Gastroesophageal sphincter (tissue), 4 donors: ENCODE measurements around the gene TPPP. TPM values are rescaled to one million over a fixed set of nuclear protein-coding genes. Genes with fewer than 3 reads are reported as not detected.
"Not testable (repeated sequence)": the region's sequence is repeated elsewhere in the genome, so short reads cannot be mapped to it uniquely, and the experiment has no call there.

Experiments
- ATAC-seq: fragments of 150-250 bp; one replicate; pipeline ENCODE4 v1.9.1; 2016; ENCODE audit warnings: mild to moderate bottlenecking, moderate library complexity
- H3K27ac ChIP-seq, 4 donors: fragments of 200-600 bp; sonication (generic) in 3 of 4; 1 replicate in 3 of 4; 2 replicates in 1 of 4; pipeline ENCODE4 v1.5.1; 2016 to 2019
- H3K27me3 ChIP-seq: fragments of 200-600 bp; sonication (generic); one replicate; pipeline ENCODE4 v1.5.1; 2019
- H3K36me3 ChIP-seq, 2 donors: fragments of 200-600 bp; sonication (generic); one replicate each; pipeline ENCODE4 v1.5.1; 2019; ENCODE audit warnings: control low read depth in 1 of 2
- H3K4me1 ChIP-seq, 3 donors: fragments of 200-600 bp; sonication (generic); 1 replicate in 2 of 3; 2 replicates in 1 of 3; pipeline ENCODE4 v1.5.1; 2016 to 2019; ENCODE audit warnings: control low read depth in 2 of 3
- H3K4me3 ChIP-seq, 2 donors: fragments of 200-600 bp; sonication (generic); one replicate each; pipeline ENCODE4 v1.5.1; 2019; ENCODE audit warnings: mild to moderate bottlenecking in 1 of 2, moderate library complexity in 1 of 2
- H3K9me3 ChIP-seq, 3 donors: fragments of 200-600 bp; sonication (generic); one replicate each; pipeline ENCODE4 v1.5.1; 2017 to 2019; ENCODE audit warnings: control low read depth in 2 of 3
- EP300 ChIP-seq: sonication (generic); formaldehyde crosslinking; IDR thresholded peaks from one replicate; pipeline ENCODE4 v1.6.1; 2017; ENCODE audit warnings: antibody characterized with exemption, mild to moderate bottlenecking
- POLR2A ChIP-seq, 2 donors: fragments of 450-650 bp; IDR thresholded peaks; one replicate each; pipeline ENCODE4 v1.6.1; 2017; ENCODE audit warnings: antibody characterized with exemption in 2 of 2, mild to moderate bottlenecking in 2 of 2, moderate library complexity in 1 of 2
- POLR2AphosphoS5 ChIP-seq: sonication (generic); formaldehyde crosslinking; IDR thresholded peaks from one replicate; pipeline ENCODE4 v1.6.1; 2017; ENCODE audit warnings: antibody characterized with exemption
- WGBS, 2 donors: methylation state at CpG; one replicate each; pipeline ENCODE4 v1.1.5; 2018; ENCODE audit warnings: low coverage in 1 of 2; 5-methylcytosine and 5-hydroxymethylcytosine counted together
- total RNA-seq, 4 donors: library from RNA; depleted of rRNA; stranded (reverse); fragments of >200 nt; gene quantifications; one replicate each; pipeline ENCODE4 v1.1.0, GENCODE V29; 2016
- TF ChIP-seq, protein P1 (sequence below), 4 experiments: fragments of 200-600 bp in 2 of 4; fragments of 450-650 bp in 2 of 4; sonication (generic) in 1 of 4; IDR thresholded peaks; one replicate each; pipeline ENCODE4 v1.5.1; 2017 to 2019; ENCODE audit warnings: antibody characterized with exemption in 4 of 4, mild to moderate bottlenecking in 2 of 4, moderate library complexity in 2 of 4

Gene TPPP
- total RNA-seq, 4 donors from 2014 or later = 13.3 to 42.8 (median 32.0) TPM

DNA sequence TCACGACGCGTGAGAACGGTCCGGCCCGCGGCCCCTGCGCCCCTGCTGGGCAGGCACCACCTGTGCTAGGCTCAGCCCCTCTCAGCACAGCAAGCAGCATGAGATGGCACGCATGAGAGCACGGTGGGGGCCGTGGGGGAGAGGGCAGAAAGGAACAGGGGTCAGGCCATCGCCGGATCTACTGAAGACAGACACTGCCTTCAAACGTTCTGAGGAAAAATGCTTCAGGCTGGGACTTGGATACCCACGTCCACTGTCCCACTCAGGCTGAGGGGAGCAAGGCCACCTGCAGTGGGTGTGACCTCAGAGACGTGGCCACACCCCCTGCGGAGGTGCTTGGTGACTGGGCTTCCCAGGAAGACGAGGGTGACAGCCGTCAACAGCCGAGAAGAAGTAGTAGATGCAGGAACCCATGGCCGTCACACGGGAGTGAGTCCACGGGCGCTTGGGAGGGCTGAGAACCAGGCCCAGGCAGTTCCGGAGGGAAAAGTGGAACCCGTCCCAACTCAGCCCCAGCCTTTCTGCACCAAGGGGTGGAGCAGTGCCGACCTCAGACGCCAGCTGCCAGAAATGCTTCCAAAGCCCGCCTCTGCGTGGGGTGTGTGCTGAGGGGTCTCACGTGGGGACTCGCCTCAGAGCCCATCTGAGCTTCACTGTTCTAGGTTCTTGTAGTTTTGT lies 12.9 kb downstream of the TPPP start:
- ATAC-seq, H3K9me3 ChIP-seq, H3K27me3 ChIP-seq, H3K4me3 ChIP-seq, H3K36me3 ChIP-seq: not testable (repeated sequence)
- Histone ChIP-seq H3K4me1 (peaks cover 0 to 85% (median 19%) of the 10 kb centered on the region in 3 donors), H3K27ac (peak overlapping the region in 2 of 4 donors; percentile 72 to 82)
- WGBS, 2 donors = no CpG with 5 or more reads among the region's 32 CpGs

GRCh38 chr5:679166-679895 lies 13.8 kb downstream of the TPPP start:
- ATAC-seq, H3K27me3 ChIP-seq, H3K27ac ChIP-seq, H3K9me3 ChIP-seq, H3K4me3 ChIP-seq, H3K36me3 ChIP-seq: not testable (repeated sequence)
- H3K4me1 ChIP-seq = peaks cover 4 to 85% (median 20%) of the 10 kb centered on the region in 3 donors
- WGBS, 2 donors = no CpG with 5 or more reads among the region's 17 CpGs

DNA sequence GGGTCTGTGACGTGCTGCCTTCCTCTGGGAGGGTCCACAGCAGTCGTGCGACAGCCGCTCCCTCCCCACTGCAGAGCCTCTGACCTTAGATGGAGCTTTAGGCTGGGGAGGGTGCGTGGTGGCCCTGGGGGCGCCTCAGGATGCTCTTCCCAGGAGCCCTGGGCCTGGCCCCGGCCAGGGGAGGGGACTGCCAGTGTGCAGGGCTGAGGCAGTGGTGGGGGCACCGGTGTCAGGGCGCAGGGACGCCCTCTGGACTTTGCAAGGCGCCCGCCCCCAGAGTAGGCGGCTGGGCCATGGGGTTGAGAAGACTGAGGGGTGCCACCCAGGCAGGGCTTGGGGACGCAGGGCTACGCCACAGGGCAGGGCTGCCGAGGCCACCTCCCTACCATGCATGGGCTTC lies 14.6 kb downstream of the TPPP start:
- H3K9me3 ChIP-seq, H3K27ac ChIP-seq, H3K36me3 ChIP-seq, ATAC-seq, H3K4me3 ChIP-seq, H3K27me3 ChIP-seq: not testable (repeated sequence)
- peaks cover 4 to 85% (median 20%) of the 10 kb centered on the region in 3 donors for H3K4me1 ChIP-seq
- WGBS, 2 donors = no CpG with 5 or more reads among the region's 16 CpGs

- Histone ChIP-seq H3K36me3 (peaks cover 0 to 5% of the 10 kb centered on the region in 2 donors), H3K4me1 (peaks cover 8 to 85% (median 26%) of the 10 kb centered on the region in 3 donors), H3K27me3 (no peaks in the 10 kb centered on the region), H3K4me3 (no peak overlapping the region), H3K27ac (no peak overlapping the region), H3K9me3 (no peaks in the 10 kb centered on the region)
- TF ChIP-seq, protein P1, sequence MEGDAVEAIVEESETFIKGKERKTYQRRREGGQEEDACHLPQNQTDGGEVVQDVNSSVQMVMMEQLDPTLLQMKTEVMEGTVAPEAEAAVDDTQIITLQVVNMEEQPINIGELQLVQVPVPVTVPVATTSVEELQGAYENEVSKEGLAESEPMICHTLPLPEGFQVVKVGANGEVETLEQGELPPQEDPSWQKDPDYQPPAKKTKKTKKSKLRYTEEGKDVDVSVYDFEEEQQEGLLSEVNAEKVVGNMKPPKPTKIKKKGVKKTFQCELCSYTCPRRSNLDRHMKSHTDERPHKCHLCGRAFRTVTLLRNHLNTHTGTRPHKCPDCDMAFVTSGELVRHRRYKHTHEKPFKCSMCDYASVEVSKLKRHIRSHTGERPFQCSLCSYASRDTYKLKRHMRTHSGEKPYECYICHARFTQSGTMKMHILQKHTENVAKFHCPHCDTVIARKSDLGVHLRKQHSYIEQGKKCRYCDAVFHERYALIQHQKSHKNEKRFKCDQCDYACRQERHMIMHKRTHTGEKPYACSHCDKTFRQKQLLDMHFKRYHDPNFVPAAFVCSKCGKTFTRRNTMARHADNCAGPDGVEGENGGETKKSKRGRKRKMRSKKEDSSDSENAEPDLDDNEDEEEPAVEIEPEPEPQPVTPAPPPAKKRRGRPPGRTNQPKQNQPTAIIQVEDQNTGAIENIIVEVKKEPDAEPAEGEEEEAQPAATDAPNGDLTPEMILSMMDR (IDR thresholded peaks at IDR 0.05) = no peak
- TF ChIP-seq EP300 = no peak
- TF ChIP-seq POLR2A (IDR thresholded peaks at IDR 0.05) = no peak
- TF ChIP-seq POLR2AphosphoS5 = no peak
- 84 to 87% methylated on average over 4 to 25 of the region's 44 CpGs for WGBS, 2 donors
- ATAC-seq = no peak
Measured at GRCh38 chr5:677131-678101, 15.7 kb downstream of the TPPP start.

DNA sequence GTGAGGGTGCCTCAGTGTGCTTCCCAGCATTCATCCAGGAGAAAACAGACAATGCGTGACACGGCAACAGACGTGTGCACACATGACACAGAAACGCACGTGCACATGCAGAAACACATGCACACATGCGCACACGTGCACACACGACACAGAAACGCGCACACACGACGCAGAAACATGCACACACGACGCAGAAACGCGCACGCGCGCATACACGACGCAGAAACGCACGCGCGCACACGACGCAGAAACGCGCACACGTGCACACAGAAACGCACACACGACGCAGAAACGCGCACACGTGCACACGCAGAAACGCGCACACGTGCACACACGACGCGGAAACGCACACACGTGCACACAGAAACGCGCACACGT lies 16.5 kb downstream of the TPPP start:
- peaks cover 0 to 5% of the 10 kb centered on the region in 2 donors for H3K36me3 ChIP-seq
- no peak overlapping the region for H3K4me3 ChIP-seq
- H3K4me1 ChIP-seq = peaks cover 11 to 86% (median 33%) of the 10 kb centered on the region in 3 donors
- 91 to 94% methylated on average over 38 to 47 of the region's 48 CpGs for WGBS, 2 donors
- no peak for ATAC-seq
- H3K27me3 ChIP-seq = no peaks in the 10 kb centered on the region
- no peak overlapping the region for H3K27ac ChIP-seq
- H3K9me3 ChIP-seq = no peaks in the 10 kb centered on the region
- TF ChIP-seq, protein P1 (IDR thresholded peaks at IDR 0.05) = no peak
- TF ChIP-seq POLR2AphosphoS5 (no peak), POLR2A (IDR thresholded peaks at IDR 0.05) (no peak), EP300 (no peak)
